T-helper 9 cell (primary cell): Measurements from ENCODE around the gene OLFML2A.

Experiments
- DNase-seq: peaks from one replicate; pipeline ENCODE4 v3.0.0-alpha.2; 2020

The OLFML2A gene

GRCh38 chr9:124779368-124780059 lies 2.6 kb downstream of the OLFML2A start:
- no peak for DNase-seq

GRCh38 chr9:124780060-124780756 lies 3.3 kb downstream of the OLFML2A start:
- no peak for DNase-seq

GRCh38 chr9:124780757-124781151 lies 3.8 kb downstream of the OLFML2A start:
- no peak for DNase-seq

GRCh38 chr9:124781967-124782660 lies 5.2 kb downstream of the OLFML2A start:
- no peak for DNase-seq

GRCh38 chr9:124782661-124783574 lies 6.0 kb downstream of the OLFML2A start:
- DNase-seq = no peak

GRCh38 chr9:124783830-124784229 lies 6.9 kb downstream of the OLFML2A start:
- DNase-seq = no peak

GRCh38 chr9:124784509-124784908 lies 7.6 kb downstream of the OLFML2A start:
- no peak for DNase-seq

- no peak for DNase-seq
These were observed 10.1 kb downstream of the OLFML2A start for GRCh38 chr9:124786881-124787573.

GRCh38 chr9:124788542-124789217 lies 11.7 kb downstream of the OLFML2A start:
- DNase-seq = no peak

- no peak for DNase-seq
These were observed 12.6 kb downstream of the OLFML2A start for GRCh38 chr9:124789531-124789930.

- no peak for DNase-seq
These were observed 13.4 kb downstream of the OLFML2A start for GRCh38 chr9:124790301-124790700.

GRCh38 chr9:124790801-124791505 lies 14.0 kb downstream of the OLFML2A start:
- DNase-seq = no peak

GRCh38 chr9:124792257-124793014 lies 15.5 kb downstream of the OLFML2A start:
- DNase-seq = no peak

GRCh38 chr9:124793015-124793541 lies 16.1 kb downstream of the OLFML2A start:
- DNase-seq = no peak

GRCh38 chr9:124794902-124795491 lies 18.1 kb downstream of the OLFML2A start:
- DNase-seq = no peak

GRCh38 chr9:124795881-124796431 lies 19.0 kb downstream of the OLFML2A start:
- no peak for DNase-seq

GRCh38 chr9:124797343-124798103 lies 20.6 kb downstream of the OLFML2A start:
- DNase-seq = no peak
